GM08714 (cell line): ENCODE measurements around the gene RSRC1.
A peak's percentile ranks its signal among the peaks of the same experiment; 100 is the strongest.

Source experiments
- H3K4me3 ChIP-seq: fragments of 200-500 bp; sonication (Bioruptor generic); 2 replicates; pipeline ENCODE4 v1.5.1; 2014; ENCODE audit warnings: mild to moderate bottlenecking, low read length, inconsistent platforms
- ZNF274 ChIP-seq: IDR thresholded peaks from 2 replicates; pipeline ENCODE4 v1.6.1; 2012; ENCODE audit warnings: mild to moderate bottlenecking, low read depth, low read length

RSRC1 gene

GRCh38 chr3:158095814-158096704 lies 13.8 kb upstream of the RSRC1 start:
- TF ChIP-seq ZNF274 = no peak
- H3K4me3 ChIP-seq = no peak overlapping the region; the same call in 1 of the 2 replicates

- H3K4me3 ChIP-seq = peak overlapping the region; percentile 63
- TF ChIP-seq ZNF274 = no peak
These were observed 12.8 kb upstream of the RSRC1 start for GRCh38 chr3:158097081-158097592.

- H3K4me3 ChIP-seq = peak overlapping the region; percentile 63; the same call in 1 of the 2 replicates
- TF ChIP-seq ZNF274 = no peak
These were observed 12.1 kb upstream of the RSRC1 start for GRCh38 chr3:158097593-158098308.

GRCh38 chr3:158098309-158098639 lies 11.6 kb upstream of the RSRC1 start:
- no peak for TF ChIP-seq ZNF274
- H3K4me3 ChIP-seq = peak overlapping the region; percentile 3; the same call in 1 of the 2 replicates

- no peak for TF ChIP-seq ZNF274
- no peak overlapping the region for H3K4me3 ChIP-seq
These were observed 11.0 kb upstream of the RSRC1 start for GRCh38 chr3:158098834-158099424.

- TF ChIP-seq ZNF274 = no peak
- H3K4me3 ChIP-seq = no peak overlapping the region
These were observed 9.2 kb upstream of the RSRC1 start for GRCh38 chr3:158100681-158101080.

- no peak for TF ChIP-seq ZNF274
- no peak overlapping the region for H3K4me3 ChIP-seq
These were observed 8.3 kb upstream of the RSRC1 start for GRCh38 chr3:158101335-158102241.

- peak overlapping the region; percentile 20; the same call in 1 of the 2 replicates for H3K4me3 ChIP-seq
These were observed 7.4 kb upstream of the RSRC1 start for GRCh38 chr3:158102242-158103080.

GRCh38 chr3:158103081-158103886 lies 6.6 kb upstream of the RSRC1 start:
- H3K4me3 ChIP-seq = peak overlapping the region; percentile 20
- no peak for TF ChIP-seq ZNF274

More at GRCh38 chr3:158102242-158103080, 7.4 kb upstream of the RSRC1 start:
- TF ChIP-seq ZNF274 = no peak

GRCh38 chr3:158103887-158104327 lies 6.0 kb upstream of the RSRC1 start:
- TF ChIP-seq ZNF274 = no peak
- H3K4me3 ChIP-seq = peak overlapping the region; percentile 20

- no peak for TF ChIP-seq ZNF274
- H3K4me3 ChIP-seq = peak overlapping the region; percentile 20
These were observed 5.4 kb upstream of the RSRC1 start for GRCh38 chr3:158104431-158104921.
